ENCODE data around the gene PAGE4. TPM values are rescaled to one million over a fixed set of nuclear protein-coding genes. Genes with fewer than 3 reads are reported as not detected.

The PAGE4 gene
- total RNA-seq (2021): not detected in 2 replicates
- Bru-seq, nascent RNA: not detected
- not detected for BruChase-seq, experiment 1, labeled RNA remaining after a 2-hour chase
- not detected for BruChase-seq, experiment 2, labeled RNA remaining after a 6-hour chase
- long read RNA-seq: 0 reads

- H3K27me3 ChIP-seq (replicated peaks; ENCODE audit: insufficient read depth, low read depth, low read length, poor library complexity): peaks cover 17% of the 10 kb centered on the region
- peak; percentile 10 for DNase-seq (ENCODE audit: low spot score)
- BruUV-seq (replicated peaks): no TSS peak
- no peak within 1 kb of the TSS for H3K4me3 ChIP-seq (ENCODE audit: low read depth, low read length, poor library complexity, severe bottlenecking)
- CTCF ChIA-PET: no interaction called here
- no peaks in the 10 kb centered on the region for H3K4me1 ChIP-seq (ENCODE audit: insufficient read depth, low read length, poor library complexity, severe bottlenecking)
- H3K9me3 ChIP-seq (ENCODE audit: low read depth, low read length, poor library complexity, severe bottlenecking): no peaks in the 10 kb centered on the region
- no peak within 1 kb of the TSS for H3K27ac ChIP-seq (ENCODE audit: low read depth, low read length, poor library complexity, severe bottlenecking)
- TF ChIP-seq CTCF (conservative IDR thresholded peaks at IDR 0.05; ENCODE audit: low read depth, low read length) (no peak), EZH2 (IDR thresholded peaks at IDR 0.05; ENCODE audit: borderline replicate concordance, low read depth, low read length, poor library complexity, severe bottlenecking) (no peak)
- POLR2A ChIA-PET (ENCODE audit: low non-redundant PET): no interaction called here
- H3K36me3 ChIP-seq (ENCODE audit: insufficient read depth, low read length, poor library complexity, severe bottlenecking): no peaks in the 10 kb centered on the region
- intact Hi-C loops (cut with micrococcal nuclease; ENCODE audit: unreplicated experiment): no loop called here
These were observed at the start of gene PAGE4 for GRCh38 chrX:49829016-49829415. TSS of gene PAGE4 (plus strand) at chrX:49829303. CDS start at chrX:49830429, 1,126 bp downstream.

GRCh38 chrX:49784747-49785280, 44.3 kb upstream of the PAGE4 start:
- Histone ChIP-seq H3K36me3 (ENCODE audit: insufficient read depth, low read length, poor library complexity, severe bottlenecking) (no peaks in the 10 kb centered on the region), H3K27ac (ENCODE audit: low read depth, low read length, poor library complexity, severe bottlenecking) (no peak overlapping the region), H3K4me3 (ENCODE audit: low read depth, low read length, poor library complexity, severe bottlenecking) (no peak overlapping the region), H3K27me3 (replicated peaks; ENCODE audit: insufficient read depth, low read depth, low read length, poor library complexity) (no peaks in the 10 kb centered on the region), H3K4me1 (ENCODE audit: insufficient read depth, low read length, poor library complexity, severe bottlenecking) (no peaks in the 10 kb centered on the region), H3K9me3 (ENCODE audit: low read depth, low read length, poor library complexity, severe bottlenecking) (no peaks in the 10 kb centered on the region)
- no peak for DNase-seq (ENCODE audit: low spot score)
- ChIA-PET POLR2A (ENCODE audit: low non-redundant PET) (no interaction called here), CTCF (no interaction called here)
- TF ChIP-seq EZH2 (IDR thresholded peaks at IDR 0.05; ENCODE audit: borderline replicate concordance, low read depth, low read length, poor library complexity, severe bottlenecking): no peak
- TF ChIP-seq CTCF (conservative IDR thresholded peaks at IDR 0.05; ENCODE audit: low read depth, low read length): no peak
- intact Hi-C loops (cut with micrococcal nuclease; ENCODE audit: unreplicated experiment): no loop called here
- no TSS peak for BruUV-seq (replicated peaks)

- no peak for DNase-seq (ENCODE audit: low spot score)
- H3K4me3 ChIP-seq (ENCODE audit: low read depth, low read length, poor library complexity, severe bottlenecking): no peak overlapping the region
- ChIA-PET CTCF (no interaction called here), POLR2A (ENCODE audit: low non-redundant PET) (no interaction called here)
- no peaks in the 10 kb centered on the region for H3K4me1 ChIP-seq (ENCODE audit: insufficient read depth, low read length, poor library complexity, severe bottlenecking)
- no peak overlapping the region for H3K27ac ChIP-seq (ENCODE audit: low read depth, low read length, poor library complexity, severe bottlenecking)
- no peaks in the 10 kb centered on the region for H3K27me3 ChIP-seq (replicated peaks; ENCODE audit: insufficient read depth, low read depth, low read length, poor library complexity)
- TF ChIP-seq EZH2 (IDR thresholded peaks at IDR 0.05; ENCODE audit: borderline replicate concordance, low read depth, low read length, poor library complexity, severe bottlenecking) (no peak), CTCF (conservative IDR thresholded peaks at IDR 0.05; ENCODE audit: low read depth, low read length) (no peak)
- no peaks in the 10 kb centered on the region for H3K36me3 ChIP-seq (ENCODE audit: insufficient read depth, low read length, poor library complexity, severe bottlenecking)
- intact Hi-C loops (cut with micrococcal nuclease; ENCODE audit: unreplicated experiment): no loop called here
- H3K9me3 ChIP-seq (ENCODE audit: low read depth, low read length, poor library complexity, severe bottlenecking): no peaks in the 10 kb centered on the region
- no TSS peak for BruUV-seq (replicated peaks)
These were observed 36.7 kb upstream of the PAGE4 start for GRCh38 chrX:49792376-49792775.

All from A673 (cell line).